Nephron (organoid): Measurements from ENCODE around the gene FOXF1.

Experiments used
- H3K27ac Mint-ChIP-seq, 3 experiments: 2 replicates each; pipeline ENCODE4 v1.8.0; 2020; ENCODE audit warnings: mixed read lengths in 3 of 3, mild to moderate bottlenecking in 2 of 3, moderate library complexity in 1 of 3
- H3K27me3 Mint-ChIP-seq: 2 replicates; pipeline ENCODE4 v1.8.0; 2021; ENCODE audit warnings: low read depth, mild to moderate bottlenecking, moderate library complexity, mixed read lengths
- H3K36me3 Mint-ChIP-seq: 2 replicates; pipeline ENCODE4 v1.8.0; 2020; ENCODE audit warnings: low read depth, mixed read lengths
- H3K4me1 Mint-ChIP-seq: 2 replicates; pipeline ENCODE4 v1.8.0; 2020; ENCODE audit warnings: mixed read lengths
- H3K4me3 Mint-ChIP-seq, 3 experiments: 2 replicates each; pipeline ENCODE4 v1.8.0; 2020; ENCODE audit warnings: mild to moderate bottlenecking in 3 of 3, mixed read lengths in 3 of 3, moderate library complexity in 2 of 3
- H3K9me3 Mint-ChIP-seq: 2 replicates; pipeline ENCODE4 v1.8.0; 2020; ENCODE audit warnings: mixed read lengths
- TF ChIP-seq, protein P1 (sequence below), 3 experiments: fragments of 200-600 bp; sonication (generic); IDR thresholded peaks; one replicate each; pipeline ENCODE4 v1.5.0; 2021; ENCODE audit warnings: antibody characterized with exemption in 3 of 3; ENCODE audit not compliant: unreplicated experiment in 3 of 3

FOXF1 gene

GRCh38 chr16:86531191-86531545 lies 20.8 kb downstream of the FOXF1 start:
- peaks cover 88% of the 10 kb centered on the region for H3K27me3 Mint-ChIP-seq
- H3K27ac Mint-ChIP-seq: no peak overlapping the region
- H3K4me3 Mint-ChIP-seq: no peak overlapping the region
- TF ChIP-seq, protein P1, sequence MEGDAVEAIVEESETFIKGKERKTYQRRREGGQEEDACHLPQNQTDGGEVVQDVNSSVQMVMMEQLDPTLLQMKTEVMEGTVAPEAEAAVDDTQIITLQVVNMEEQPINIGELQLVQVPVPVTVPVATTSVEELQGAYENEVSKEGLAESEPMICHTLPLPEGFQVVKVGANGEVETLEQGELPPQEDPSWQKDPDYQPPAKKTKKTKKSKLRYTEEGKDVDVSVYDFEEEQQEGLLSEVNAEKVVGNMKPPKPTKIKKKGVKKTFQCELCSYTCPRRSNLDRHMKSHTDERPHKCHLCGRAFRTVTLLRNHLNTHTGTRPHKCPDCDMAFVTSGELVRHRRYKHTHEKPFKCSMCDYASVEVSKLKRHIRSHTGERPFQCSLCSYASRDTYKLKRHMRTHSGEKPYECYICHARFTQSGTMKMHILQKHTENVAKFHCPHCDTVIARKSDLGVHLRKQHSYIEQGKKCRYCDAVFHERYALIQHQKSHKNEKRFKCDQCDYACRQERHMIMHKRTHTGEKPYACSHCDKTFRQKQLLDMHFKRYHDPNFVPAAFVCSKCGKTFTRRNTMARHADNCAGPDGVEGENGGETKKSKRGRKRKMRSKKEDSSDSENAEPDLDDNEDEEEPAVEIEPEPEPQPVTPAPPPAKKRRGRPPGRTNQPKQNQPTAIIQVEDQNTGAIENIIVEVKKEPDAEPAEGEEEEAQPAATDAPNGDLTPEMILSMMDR (IDR thresholded peaks at IDR 0.05; ENCODE audit: unreplicated experiment in 3 of 3): no peak
- no peaks in the 10 kb centered on the region for H3K36me3 Mint-ChIP-seq
- no peaks in the 10 kb centered on the region for H3K9me3 Mint-ChIP-seq
- peaks cover 4% of the 10 kb centered on the region for H3K4me1 Mint-ChIP-seq

DNA sequence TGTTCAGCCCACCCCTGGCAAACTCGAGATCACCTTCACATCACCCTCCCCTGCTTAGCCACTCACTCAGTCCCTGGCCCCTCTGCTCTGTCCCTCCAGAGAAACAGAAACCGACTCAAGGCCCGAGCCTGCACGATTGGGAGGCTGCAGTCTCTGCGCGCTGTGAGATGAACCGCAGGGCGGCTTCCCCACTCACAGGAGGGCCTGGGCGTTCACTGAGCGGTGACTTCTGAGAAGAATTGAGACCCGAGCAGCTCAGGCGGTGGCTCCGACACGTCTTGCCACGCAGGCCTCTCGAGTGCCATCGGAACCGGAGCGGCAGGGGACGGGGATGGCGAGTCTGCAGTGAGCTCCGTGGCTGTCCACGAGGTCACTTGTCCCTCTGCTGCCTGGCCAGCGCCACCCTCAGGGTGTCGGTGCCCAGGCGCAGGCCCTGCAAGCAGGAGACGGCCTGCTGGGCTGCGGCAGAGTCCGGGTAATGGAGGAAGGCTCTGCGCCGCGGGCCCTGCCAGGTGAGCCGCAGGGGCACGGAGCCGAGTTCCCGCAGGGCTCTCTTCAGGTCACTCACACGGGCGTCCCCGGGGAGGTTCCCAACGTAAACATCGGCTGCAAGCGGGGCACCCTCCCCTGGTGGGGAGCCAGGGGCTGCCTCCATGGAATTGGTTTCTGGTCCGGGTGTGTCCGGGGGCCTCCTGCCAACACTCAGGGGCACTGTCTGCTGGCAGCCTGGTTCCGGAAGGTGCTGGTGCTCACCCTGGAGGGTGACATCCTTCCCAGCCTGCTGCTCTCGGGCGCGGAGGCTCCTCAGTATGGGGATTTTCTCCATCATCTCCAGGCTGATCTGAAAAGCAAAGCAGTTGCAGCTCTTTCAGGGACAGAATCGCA lies 21.6 kb downstream of the FOXF1 start:
- H3K4me3 Mint-ChIP-seq: no peak overlapping the region
- H3K9me3 Mint-ChIP-seq: no peaks in the 10 kb centered on the region
- peaks cover 4% of the 10 kb centered on the region for H3K4me1 Mint-ChIP-seq
- H3K27me3 Mint-ChIP-seq: peaks cover 88% of the 10 kb centered on the region
- no peak overlapping the region for H3K27ac Mint-ChIP-seq
- TF ChIP-seq, protein P1 (IDR thresholded peaks at IDR 0.05; ENCODE audit: unreplicated experiment in 3 of 3): no peak
- H3K36me3 Mint-ChIP-seq: no peaks in the 10 kb centered on the region

DNA sequence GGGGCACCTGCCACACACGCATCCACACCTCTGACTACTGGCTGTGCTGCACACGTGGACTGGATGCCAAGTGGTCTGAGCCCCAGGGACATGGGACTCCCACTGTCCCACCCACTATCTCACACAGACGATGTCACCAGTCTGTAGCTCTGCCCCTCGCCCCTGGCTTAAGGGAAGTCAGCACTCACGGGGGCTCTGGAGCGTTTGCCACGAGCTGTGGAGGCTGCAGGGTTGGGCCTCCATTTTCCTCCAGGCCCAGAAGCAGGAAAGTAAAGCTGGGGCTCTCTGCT lies 22.1 kb downstream of the FOXF1 start:
- TF ChIP-seq, protein P1 (IDR thresholded peaks at IDR 0.05; ENCODE audit: unreplicated experiment in 3 of 3): no peak
- no peaks in the 10 kb centered on the region for H3K9me3 Mint-ChIP-seq
- H3K27ac Mint-ChIP-seq: no peak overlapping the region
- H3K4me3 Mint-ChIP-seq: no peak overlapping the region
- H3K27me3 Mint-ChIP-seq: peaks cover 86% of the 10 kb centered on the region
- peaks cover 3% of the 10 kb centered on the region for H3K36me3 Mint-ChIP-seq
- H3K4me1 Mint-ChIP-seq: peaks cover 4% of the 10 kb centered on the region

GRCh38 chr16:86533076-86533475 lies 22.7 kb downstream of the FOXF1 start:
- H3K27me3 Mint-ChIP-seq: peaks cover 86% of the 10 kb centered on the region
- H3K4me3 Mint-ChIP-seq: no peak overlapping the region
- H3K9me3 Mint-ChIP-seq: no peaks in the 10 kb centered on the region
- H3K27ac Mint-ChIP-seq: no peak overlapping the region
- TF ChIP-seq, protein P1 (IDR thresholded peaks at IDR 0.05; ENCODE audit: unreplicated experiment in 3 of 3): no peak
- H3K4me1 Mint-ChIP-seq: peaks cover 4% of the 10 kb centered on the region
- H3K36me3 Mint-ChIP-seq: peaks cover 3% of the 10 kb centered on the region

- TF ChIP-seq, protein P1 (IDR thresholded peaks at IDR 0.05; ENCODE audit: unreplicated experiment in 3 of 3): no peak
- Mint-ChIP-seq H3K4me3 (no peak overlapping the region), H3K36me3 (peaks cover 8% of the 10 kb centered on the region), H3K9me3 (no peaks in the 10 kb centered on the region), H3K4me1 (peaks cover 4% of the 10 kb centered on the region), H3K27me3 (peaks cover 86% of the 10 kb centered on the region), H3K27ac (no peak overlapping the region)
Measured at GRCh38 chr16:86533767-86534351, 23.5 kb downstream of the FOXF1 start.
